HFFc6 (cell line): ENCODE data around the gene SLC26A3. TPM values are rescaled to one million over a fixed set of nuclear protein-coding genes. Genes with fewer than 3 reads are reported as not detected.
A peak's percentile ranks its signal among the peaks of the same experiment; 100 is the strongest.

Experiments
- DNase-seq: peaks from one replicate; pipeline ENCODE4 v3.0.0-alpha.2; 2018
- H3K27ac Mint-ChIP-seq: 2 replicates; pipeline ENCODE4 v1.8.0; 2020; ENCODE audit warnings: mild to moderate bottlenecking, mixed read lengths
- H3K27me3 Mint-ChIP-seq: 2 replicates; pipeline ENCODE4 v1.8.0; 2021; ENCODE audit warnings: mild to moderate bottlenecking, moderate library complexity, mixed read lengths; ENCODE audit not compliant: insufficient read depth
- H3K36me3 Mint-ChIP-seq: 2 replicates; pipeline ENCODE4 v1.8.0; 2021; ENCODE audit warnings: low read depth, mixed read lengths
- H3K4me1 Mint-ChIP-seq: 2 replicates; pipeline ENCODE4 v1.8.0; 2020; ENCODE audit warnings: low read depth, mixed read lengths
- H3K4me3 Mint-ChIP-seq: 2 replicates; pipeline ENCODE4 v1.8.0; 2020; ENCODE audit warnings: mild to moderate bottlenecking, moderate library complexity, mixed read lengths
- H3K9me3 Mint-ChIP-seq: 2 replicates; pipeline ENCODE4 v1.8.0; 2020; ENCODE audit warnings: mild to moderate bottlenecking, mixed read lengths
- CTCF ChIP-seq: fragments of 200-600 bp; sonication (generic); IDR thresholded peaks from 2 replicates; pipeline ENCODE4 v1.5.0; 2021; ENCODE audit warnings: antibody characterized with exemption, mild to moderate bottlenecking
- total RNA-seq, 6 experiments: library from RNA; stranded (reverse); fragmentation: NEBNext Ultra II Directional; extraction: Animal tissue kit (Norgen Biotek cat#: 25700); gene quantifications; 2 replicates in 1 of 6; 3 replicates in 5 of 6; pipeline ENCODE4 v1.2.3, GENCODE V29; 2021

SLC26A3 gene
- total RNA-seq, 6 experiments from 2014 or later, result not detected

GRCh38 chr7:107777702-107778101, 25.3 kb downstream of the SLC26A3 start:
- Mint-ChIP-seq H3K9me3 (no peaks in the 10 kb centered on the region), H3K4me1 (no peaks in the 10 kb centered on the region), H3K4me3 (no peak overlapping the region), H3K36me3 (no peaks in the 10 kb centered on the region), H3K27ac (no peak overlapping the region), H3K27me3 (peaks cover 6% of the 10 kb centered on the region)
- no peak for TF ChIP-seq CTCF
- DNase-seq, result no peak

GRCh38 chr7:107773027-107773426, 30.0 kb downstream of the SLC26A3 start:
- TF ChIP-seq CTCF, result no peak
- H3K9me3 Mint-ChIP-seq, result no peaks in the 10 kb centered on the region
- H3K27ac Mint-ChIP-seq, result no peak overlapping the region
- no peak overlapping the region for H3K4me3 Mint-ChIP-seq
- H3K36me3 Mint-ChIP-seq, result no peaks in the 10 kb centered on the region
- DNase-seq, result no peak
- H3K27me3 Mint-ChIP-seq, result peaks cover 13% of the 10 kb centered on the region
- H3K4me1 Mint-ChIP-seq, result peaks cover 7% of the 10 kb centered on the region

GRCh38 chr7:107768263-107768662, 34.8 kb downstream of the SLC26A3 start:
- H3K9me3 Mint-ChIP-seq, result no peaks in the 10 kb centered on the region
- peak; percentile 32 for DNase-seq
- no peak for TF ChIP-seq CTCF
- H3K27ac Mint-ChIP-seq, result no peak overlapping the region
- H3K36me3 Mint-ChIP-seq, result no peaks in the 10 kb centered on the region
- peaks cover 8% of the 10 kb centered on the region for H3K27me3 Mint-ChIP-seq
- H3K4me1 Mint-ChIP-seq, result peaks cover 9% of the 10 kb centered on the region
- H3K4me3 Mint-ChIP-seq, result no peak overlapping the region

- H3K36me3 Mint-ChIP-seq, result no peaks in the 10 kb centered on the region
- TF ChIP-seq CTCF, result no peak
- no peak overlapping the region for H3K4me3 Mint-ChIP-seq
- no peak overlapping the region for H3K27ac Mint-ChIP-seq
- no peaks in the 10 kb centered on the region for H3K9me3 Mint-ChIP-seq
- DNase-seq, result no peak
- H3K27me3 Mint-ChIP-seq, result peaks cover 6% of the 10 kb centered on the region
- H3K4me1 Mint-ChIP-seq, result peaks cover 9% of the 10 kb centered on the region
These were observed 35.6 kb downstream of the SLC26A3 start for GRCh38 chr7:107767391-107767790.

- Mint-ChIP-seq H3K36me3 (peaks cover 22% of the 10 kb centered on the region), H3K9me3 (no peaks in the 10 kb centered on the region), H3K4me3 (no peak overlapping the region), H3K27ac (no peak overlapping the region), H3K27me3 (peaks cover 1% of the 10 kb centered on the region; the same call in 1 of the 2 replicates), H3K4me1 (no peaks in the 10 kb centered on the region)
- TF ChIP-seq CTCF, result no peak
- no peak for DNase-seq
These were observed 44.4 kb downstream of the SLC26A3 start for GRCh38 chr7:107758667-107759066.

GRCh38 chr7:107754642-107755041, 48.4 kb downstream of the SLC26A3 start:
- Mint-ChIP-seq H3K4me3 (no peak overlapping the region), H3K9me3 (no peaks in the 10 kb centered on the region), H3K27ac (no peak overlapping the region), H3K4me1 (no peaks in the 10 kb centered on the region), H3K36me3 (peaks cover 34% of the 10 kb centered on the region), H3K27me3 (peaks cover 1% of the 10 kb centered on the region; the same call in 1 of the 2 replicates)
- no peak for DNase-seq
- peak; percentile 52 for TF ChIP-seq CTCF
